GM20000 (cell line): Measurements from ENCODE around the gene IMMP2L.
A peak's percentile ranks its signal among the peaks of the same experiment; 100 is the strongest.

ENCODE experiments used
- DNase-seq: peaks from one replicate; pipeline ENCODE4 v3.0.0; 2012; ENCODE audit warnings: low spot score
- TF ChIP-seq, protein P1 (sequence below): IDR thresholded peaks from 2 replicates; pipeline ENCODE4 v1.5.1; 2012; ENCODE audit warnings: mild to moderate bottlenecking, control low read depth; ENCODE audit errors: extremely low read depth, missing control alignments

The IMMP2L gene

DNA sequence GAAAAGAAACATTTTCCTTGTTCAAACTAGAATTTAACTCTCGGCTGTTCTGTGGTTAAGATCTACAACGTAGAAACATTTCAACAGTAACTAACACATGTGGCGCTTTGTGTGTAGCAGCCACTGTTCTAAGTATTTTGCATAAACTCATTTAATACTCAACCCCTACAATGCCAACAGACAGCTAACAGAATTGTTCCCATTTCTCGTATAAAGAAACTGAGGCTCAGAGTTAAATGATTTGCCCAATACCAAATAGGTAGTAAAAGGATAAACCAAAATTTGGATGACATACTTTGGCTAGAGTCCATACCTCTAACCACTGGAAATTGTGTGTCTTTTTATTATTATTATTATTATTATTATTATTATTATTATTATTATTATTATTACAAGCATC, 543.8 kb downstream of the IMMP2L start:
- no peak for DNase-seq
- TF ChIP-seq, protein P1, sequence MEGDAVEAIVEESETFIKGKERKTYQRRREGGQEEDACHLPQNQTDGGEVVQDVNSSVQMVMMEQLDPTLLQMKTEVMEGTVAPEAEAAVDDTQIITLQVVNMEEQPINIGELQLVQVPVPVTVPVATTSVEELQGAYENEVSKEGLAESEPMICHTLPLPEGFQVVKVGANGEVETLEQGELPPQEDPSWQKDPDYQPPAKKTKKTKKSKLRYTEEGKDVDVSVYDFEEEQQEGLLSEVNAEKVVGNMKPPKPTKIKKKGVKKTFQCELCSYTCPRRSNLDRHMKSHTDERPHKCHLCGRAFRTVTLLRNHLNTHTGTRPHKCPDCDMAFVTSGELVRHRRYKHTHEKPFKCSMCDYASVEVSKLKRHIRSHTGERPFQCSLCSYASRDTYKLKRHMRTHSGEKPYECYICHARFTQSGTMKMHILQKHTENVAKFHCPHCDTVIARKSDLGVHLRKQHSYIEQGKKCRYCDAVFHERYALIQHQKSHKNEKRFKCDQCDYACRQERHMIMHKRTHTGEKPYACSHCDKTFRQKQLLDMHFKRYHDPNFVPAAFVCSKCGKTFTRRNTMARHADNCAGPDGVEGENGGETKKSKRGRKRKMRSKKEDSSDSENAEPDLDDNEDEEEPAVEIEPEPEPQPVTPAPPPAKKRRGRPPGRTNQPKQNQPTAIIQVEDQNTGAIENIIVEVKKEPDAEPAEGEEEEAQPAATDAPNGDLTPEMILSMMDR, result no peak

DNA sequence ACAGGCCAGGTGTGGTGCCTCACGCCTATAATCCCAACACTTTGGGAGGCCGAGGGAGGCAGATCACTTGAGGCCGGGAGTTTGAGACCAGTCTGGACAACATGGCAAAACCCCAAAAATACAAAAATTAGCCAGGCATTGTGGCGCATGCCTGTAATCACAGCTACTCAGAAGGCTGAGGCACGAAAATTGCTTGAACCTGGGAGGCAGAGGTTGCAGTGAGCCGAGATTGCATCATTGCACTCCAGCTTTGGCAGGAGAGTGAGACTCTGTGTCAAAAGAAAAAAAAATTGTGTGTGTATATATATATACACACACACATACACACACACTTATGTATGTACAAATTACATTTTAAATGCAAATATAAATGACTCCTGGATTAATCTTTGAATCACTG, 548.2 kb downstream of the IMMP2L start:
- TF ChIP-seq, protein P1, result no peak
- DNase-seq, result no peak

DNA sequence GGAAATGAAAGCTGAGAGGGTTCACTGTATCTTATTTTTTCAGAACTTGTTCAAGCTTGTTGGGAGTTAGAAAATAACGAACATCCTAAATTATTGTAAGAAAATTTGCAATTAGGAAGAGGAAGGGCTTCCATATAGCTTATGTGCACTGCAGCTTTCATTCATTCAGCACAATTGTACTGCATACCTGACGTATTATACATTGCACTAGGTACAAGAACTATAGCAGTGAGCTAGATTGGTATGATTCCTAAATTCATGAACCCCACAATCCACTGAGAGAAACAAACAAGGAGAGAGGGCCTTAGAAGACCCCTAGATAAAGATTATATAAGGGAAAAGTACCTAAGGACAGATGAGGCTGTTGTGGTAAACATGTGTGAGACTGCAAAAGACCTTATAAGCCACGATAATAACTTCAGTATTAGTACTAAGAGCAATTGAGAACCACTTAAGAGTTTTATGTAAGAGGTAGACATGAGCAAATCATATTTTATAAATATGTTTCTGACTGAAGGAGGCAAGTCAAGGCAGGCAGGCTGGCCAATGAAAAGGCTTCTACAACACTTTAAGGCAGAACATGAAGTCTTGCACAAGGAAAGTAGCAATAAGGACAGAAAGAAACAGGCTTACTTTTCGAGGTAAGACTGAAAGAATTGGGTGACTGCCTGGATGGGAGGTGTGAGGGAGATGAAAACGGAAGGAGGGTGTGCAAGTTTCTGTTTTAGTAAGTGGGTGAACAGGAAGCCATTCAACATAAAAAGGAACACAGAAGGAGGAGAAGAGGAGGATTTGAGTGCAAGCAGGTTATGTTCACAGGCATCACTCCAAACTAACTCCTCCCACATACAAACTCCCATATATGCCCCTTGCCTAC, 549.3 kb downstream of the IMMP2L start:
- TF ChIP-seq, protein P1, result no peak
- peak; percentile 28 for DNase-seq

DNA sequence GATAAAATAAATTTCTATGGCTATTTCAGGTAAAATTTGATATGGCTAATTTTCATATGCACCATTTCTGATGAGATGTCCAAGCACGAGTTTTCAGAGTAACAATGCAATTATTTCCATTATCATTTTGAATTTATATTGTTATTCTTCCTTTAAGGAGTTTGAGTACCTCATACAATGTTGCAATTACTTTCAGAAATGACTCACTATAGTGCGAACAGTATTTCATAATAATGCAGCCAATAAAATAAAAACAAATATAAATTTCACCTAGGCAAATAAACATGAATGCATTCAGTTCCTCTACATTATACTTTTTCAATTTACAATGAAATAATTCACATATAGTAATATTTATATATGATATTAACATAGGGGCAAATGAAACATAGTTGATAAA, 550.1 kb downstream of the IMMP2L start:
- no peak for DNase-seq
- TF ChIP-seq, protein P1, result no peak

DNA sequence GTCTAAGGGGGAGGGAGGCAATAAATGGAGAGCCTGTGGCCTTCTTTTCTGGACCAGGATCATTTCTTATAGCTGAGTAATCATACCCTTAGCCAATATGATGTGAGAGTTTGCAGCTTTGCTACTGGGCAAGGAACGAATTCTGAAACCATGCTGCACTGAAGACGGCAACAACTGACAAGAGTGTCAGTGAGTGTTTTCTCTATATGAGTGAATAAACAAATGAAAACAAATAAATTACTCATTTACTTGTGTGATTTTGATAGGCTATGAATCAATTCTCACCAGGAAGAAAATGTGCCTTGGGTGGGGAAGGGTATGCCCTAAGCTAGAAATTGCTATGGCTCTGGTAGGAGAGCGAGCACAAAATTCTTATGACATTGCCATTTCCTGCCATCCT, 550.8 kb downstream of the IMMP2L start:
- TF ChIP-seq, protein P1, result no peak
- no peak for DNase-seq

DNA sequence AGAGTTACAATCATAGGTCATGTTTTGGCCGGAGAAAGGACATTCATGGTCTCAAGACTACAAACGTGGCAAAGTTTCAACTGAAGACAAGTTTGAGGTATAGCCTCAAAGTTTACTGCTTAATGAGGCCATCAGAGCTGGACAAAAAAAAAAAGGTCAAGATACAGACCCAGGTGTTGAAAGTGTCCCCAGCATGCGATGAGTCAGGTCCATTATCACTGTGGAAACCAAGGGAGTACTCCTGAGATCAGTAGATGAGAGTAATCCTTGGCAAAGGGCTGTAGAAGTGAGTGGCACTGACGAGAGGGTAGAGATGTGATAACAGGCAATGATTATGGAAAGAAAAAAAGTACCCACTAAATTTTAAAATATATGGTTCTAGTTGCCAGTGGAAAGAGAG, 551.5 kb downstream of the IMMP2L start:
- TF ChIP-seq, protein P1, result no peak

DNA sequence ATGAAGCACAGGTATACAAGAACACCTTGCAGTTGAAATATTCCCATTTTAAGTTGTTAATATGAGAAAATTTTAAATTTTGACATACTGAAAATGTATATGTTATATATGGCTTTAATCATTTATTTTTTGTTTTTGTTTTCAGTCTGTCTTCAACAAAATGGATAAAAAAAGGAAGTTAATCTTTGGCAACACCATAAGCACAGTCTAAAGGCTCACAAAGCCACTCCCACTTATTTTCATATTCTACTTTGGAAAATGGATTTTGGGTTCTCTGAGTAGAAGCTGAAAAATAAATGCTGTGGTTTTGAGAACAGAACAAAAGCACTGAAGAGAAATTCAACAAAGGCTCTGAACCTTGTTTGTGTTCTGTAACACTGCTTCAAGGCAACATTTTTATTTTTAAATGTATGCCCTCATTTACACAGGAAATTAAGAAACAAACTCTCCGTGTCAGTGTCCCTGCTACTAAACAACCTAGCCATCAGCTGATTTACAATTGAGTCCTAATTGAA, 552.7 kb downstream of the IMMP2L start:
- TF ChIP-seq, protein P1, result no peak
- DNase-seq, result no peak

More for the DNA sequence above, 551.5 kb downstream of the IMMP2L start:
- DNase-seq, result no peak
